Measurements from ENCODE around the gene KDELR1.

GRCh38 chr19:48353677-48354076, 37.7 kb downstream of the KDELR1 start:
- TF ChIP-seq CTCF (IDR thresholded peaks at IDR 0.05; ENCODE audit: extremely low read depth in 1 of 2, insufficient read depth in 1 of 2, low read depth in 1 of 2, low read length in 2 of 2) (no peak), MAX (IDR thresholded peaks at IDR 0.05; ENCODE audit: insufficient read depth, insufficient read length) (no peak), POLR2A (IDR thresholded peaks at IDR 0.05; ENCODE audit: low read depth, low read length) (no peak), POLR2AphosphoS5 (IDR thresholded peaks at IDR 0.05; ENCODE audit: insufficient read depth, low read depth, low read length) (no peak), EZH2 (IDR thresholded peaks at IDR 0.05; ENCODE audit: borderline replicate concordance, low read depth, low read length, severe bottlenecking) (no peak)
